GM19035 (cell line): Measurements from ENCODE around the gene IQCB1.
A peak's percentile ranks its signal among the peaks of the same experiment; 100 is the strongest.
"Not testable (repeated sequence)": the region's sequence is repeated elsewhere in the genome, so short reads cannot be mapped to it uniquely, and the experiment has no call there.

Experiments
- ATAC-seq: cut with Tn5 transposase; IDR thresholded peaks from one replicate; pipeline ENCODE4 v1.9.1; 2021; ENCODE audit not compliant: unreplicated experiment

Gene IQCB1, protein sequence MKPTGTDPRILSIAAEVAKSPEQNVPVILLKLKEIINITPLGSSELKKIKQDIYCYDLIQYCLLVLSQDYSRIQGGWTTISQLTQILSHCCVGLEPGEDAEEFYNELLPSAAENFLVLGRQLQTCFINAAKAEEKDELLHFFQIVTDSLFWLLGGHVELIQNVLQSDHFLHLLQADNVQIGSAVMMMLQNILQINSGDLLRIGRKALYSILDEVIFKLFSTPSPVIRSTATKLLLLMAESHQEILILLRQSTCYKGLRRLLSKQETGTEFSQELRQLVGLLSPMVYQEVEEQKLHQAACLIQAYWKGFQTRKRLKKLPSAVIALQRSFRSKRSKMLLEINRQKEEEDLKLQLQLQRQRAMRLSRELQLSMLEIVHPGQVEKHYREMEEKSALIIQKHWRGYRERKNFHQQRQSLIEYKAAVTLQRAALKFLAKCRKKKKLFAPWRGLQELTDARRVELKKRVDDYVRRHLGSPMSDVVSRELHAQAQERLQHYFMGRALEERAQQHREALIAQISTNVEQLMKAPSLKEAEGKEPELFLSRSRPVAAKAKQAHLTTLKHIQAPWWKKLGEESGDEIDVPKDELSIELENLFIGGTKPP

DNA sequence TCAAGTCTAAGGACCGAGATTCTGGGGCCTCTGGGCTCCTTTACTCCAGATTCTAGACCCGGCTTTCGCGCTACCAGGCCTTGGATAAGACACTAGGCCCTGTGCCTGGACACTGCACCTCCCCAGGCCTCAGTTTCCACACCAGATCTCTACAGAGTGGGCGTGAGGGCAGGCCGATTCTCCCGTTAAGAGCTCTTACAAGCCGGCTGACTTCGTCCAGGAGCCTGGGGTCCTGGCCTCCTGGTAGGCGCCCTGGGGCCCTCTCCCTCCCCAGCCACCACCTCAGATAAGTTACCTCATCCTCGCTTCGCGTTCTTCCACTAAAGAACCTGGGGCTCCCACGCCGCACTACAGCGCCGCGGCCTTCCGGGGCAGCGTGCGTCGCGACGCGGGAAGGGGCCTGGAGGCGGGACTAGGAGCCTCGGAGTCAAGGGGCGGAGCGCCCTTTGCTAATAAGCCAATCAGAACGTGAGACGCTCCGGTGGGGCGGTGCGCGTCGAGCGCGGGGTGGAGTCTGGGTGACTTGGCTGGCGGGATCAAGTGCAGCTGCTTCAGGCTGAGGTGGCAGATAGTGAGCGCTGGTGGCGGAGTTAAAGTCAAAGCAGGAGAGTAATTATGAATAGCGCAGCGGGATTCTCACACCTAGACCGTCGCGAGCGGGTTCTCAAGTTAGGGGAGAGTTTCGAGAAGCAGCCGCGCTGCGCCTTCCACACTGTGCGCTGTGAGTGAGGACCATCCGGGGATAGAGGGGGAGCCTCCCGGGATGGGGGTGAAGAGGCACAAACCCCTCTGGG, at the start of gene IQCB1, which contains the start of gene EAF2:
IQCB1 (minus strand) TSS at position 390 of the 794 bp plus-strand sequence. CDS start 6,100 bp downstream, outside the sequence.
EAF2 (plus strand) TSS at position 539 of the 794 bp plus-strand sequence; CDS start at position 616, 77 bp downstream.
- peak; percentile 97 for ATAC-seq

DNA sequence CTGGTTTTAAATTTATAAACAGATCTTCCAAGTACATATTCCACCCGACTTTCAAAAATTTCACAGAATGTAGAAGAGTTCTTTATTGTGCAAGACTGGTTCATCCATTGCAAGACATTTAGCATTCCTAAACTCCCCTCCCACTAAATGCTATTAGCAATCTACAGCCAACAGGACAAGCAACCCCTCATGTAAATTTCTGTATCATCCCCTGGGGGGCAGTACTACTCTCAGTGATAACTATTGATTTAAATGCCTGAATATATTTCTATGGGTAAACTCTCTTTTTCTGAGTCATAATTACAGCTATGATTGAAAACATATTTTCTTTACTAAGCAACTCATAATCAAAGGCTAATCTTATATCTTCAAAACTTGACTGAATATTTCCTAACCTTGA, 48.6 kb upstream of the IQCB1 start:
- no peak for ATAC-seq

DNA sequence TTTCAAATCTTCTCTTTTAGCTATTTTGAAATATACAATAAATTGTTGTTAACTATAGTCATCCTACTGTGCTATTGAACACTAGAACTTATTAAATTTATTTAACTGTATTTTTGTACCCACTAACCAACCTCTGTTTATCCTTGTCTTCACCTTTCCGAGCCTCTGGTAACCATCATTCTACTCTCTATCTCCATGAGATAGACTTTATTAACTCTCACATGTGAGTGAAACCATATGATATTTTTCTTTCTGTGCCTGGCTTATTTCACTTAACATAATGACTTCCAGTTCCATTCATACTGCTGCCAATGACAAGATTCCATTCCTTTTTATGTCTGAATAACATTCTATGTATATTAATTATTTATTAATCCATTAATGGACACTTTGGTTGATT, 43.6 kb upstream of the IQCB1 start:
- ATAC-seq, result no peak

DNA sequence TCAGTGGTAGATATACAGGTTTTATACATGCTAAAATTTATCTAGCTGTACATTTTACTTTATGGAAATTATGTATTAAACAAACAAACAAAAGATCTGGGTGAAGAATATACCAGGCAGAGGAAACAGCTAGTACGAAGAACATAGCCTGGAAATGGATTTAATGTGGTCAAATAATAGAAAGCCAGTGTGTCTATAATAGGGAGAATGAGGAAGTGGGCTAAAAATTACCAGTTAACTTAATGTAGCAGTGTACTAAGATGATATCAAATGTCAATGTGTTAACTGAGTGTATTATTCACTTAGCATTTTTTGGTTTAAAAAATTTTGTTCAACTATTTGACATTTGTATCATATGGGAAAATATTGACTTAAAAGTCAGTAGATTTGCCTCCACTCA, 36.6 kb upstream of the IQCB1 start:
- no peak for ATAC-seq

DNA sequence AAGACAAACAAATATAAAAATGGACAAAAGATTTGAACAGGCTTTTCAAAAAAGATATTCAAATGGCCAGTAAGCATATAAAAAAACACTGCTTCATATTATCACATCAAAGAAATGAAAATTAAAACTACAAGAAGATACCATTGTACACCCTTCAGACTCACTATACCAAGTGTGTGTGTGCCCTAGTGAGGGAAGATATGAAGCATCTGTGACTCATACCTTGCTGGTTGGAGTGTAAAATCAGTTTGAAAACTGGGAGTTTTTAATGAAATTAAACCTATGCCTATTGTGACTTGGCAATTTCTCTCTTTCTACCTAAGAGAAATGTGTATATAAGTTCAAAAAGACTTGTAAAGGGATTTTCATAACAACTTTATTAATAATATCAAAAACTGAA, 35.9 kb upstream of the IQCB1 start:
- ATAC-seq, result no peak

DNA sequence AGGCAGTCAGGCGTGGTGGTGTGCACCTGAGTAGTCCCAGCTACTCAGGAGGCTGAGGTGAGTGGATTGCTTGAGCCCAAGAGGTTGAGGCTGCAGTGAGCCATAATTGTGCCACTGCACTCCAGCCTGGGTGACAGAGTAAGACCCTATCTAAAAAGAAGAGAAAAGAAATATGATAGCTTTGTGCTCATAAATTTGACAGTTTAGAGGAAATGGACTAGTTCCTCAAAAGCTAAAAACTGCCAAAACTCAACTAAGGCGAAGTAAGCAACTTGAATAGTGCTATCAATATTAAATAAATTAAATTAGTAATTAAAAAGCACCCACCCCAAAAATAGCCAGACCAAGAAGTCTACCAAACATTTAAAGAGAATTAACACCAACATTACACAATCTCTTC, 34.9 kb upstream of the IQCB1 start:
- ATAC-seq, result no peak

DNA sequence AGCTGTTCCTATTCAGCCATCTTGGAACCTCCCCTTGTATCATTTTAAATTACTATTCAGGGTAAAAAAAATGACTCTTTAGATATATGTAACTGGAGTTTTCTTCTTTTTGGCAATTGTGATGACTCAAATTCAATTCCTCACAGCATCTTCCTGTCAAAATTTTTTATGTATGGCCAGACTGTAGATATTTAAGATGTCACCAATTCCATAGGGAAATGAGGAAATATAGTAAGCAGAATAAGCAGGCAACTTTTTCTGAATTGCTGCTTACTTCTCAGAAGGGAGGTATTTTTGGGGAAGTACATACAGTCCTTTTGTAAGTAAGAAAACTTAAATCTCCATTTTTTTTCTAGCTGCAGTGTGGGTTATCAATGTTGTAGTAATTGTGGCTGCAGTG, 28.9 kb upstream of the IQCB1 start:
- ATAC-seq, result no peak

DNA sequence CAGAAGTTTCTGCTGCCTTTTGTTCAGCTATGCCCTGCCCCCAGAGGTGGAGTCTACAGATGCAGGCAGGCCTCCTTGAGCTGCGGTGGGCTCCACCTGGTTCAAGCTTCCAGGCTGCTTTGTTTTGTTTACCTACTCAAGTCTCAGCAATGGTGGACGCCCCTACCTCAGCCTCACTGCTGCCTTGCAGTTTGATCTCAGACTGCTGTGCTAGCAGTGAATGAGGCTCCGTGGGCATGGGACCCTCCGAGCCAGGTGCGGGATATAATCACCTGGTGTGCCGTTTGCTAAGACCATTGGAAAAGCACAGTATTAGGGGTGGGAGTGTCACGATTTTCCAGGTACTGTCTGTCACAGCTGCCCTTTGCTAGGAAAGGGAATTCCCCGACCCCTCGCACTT, 28.4 kb upstream of the IQCB1 start:
- not testable (repeated sequence) for ATAC-seq

DNA sequence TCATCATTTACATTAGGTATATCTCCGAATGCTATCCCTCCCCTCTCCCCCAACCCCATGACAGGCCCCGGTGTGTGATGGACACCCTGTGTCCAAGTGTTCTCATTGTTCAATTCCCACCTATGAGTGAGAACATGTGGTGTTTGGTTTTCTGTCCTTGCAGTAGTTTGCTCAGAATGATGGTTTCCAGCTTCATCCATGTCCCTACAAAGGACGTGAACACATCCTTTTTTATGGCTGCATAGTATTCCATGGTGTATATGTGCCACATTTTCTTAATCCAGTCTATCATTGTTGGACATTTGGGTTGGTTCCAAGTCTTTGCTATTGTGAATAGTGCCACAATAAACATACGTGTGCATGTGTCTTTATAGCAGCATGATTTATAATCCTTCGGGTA, 22.9 kb upstream of the IQCB1 start:
- ATAC-seq, result not testable (repeated sequence)

DNA sequence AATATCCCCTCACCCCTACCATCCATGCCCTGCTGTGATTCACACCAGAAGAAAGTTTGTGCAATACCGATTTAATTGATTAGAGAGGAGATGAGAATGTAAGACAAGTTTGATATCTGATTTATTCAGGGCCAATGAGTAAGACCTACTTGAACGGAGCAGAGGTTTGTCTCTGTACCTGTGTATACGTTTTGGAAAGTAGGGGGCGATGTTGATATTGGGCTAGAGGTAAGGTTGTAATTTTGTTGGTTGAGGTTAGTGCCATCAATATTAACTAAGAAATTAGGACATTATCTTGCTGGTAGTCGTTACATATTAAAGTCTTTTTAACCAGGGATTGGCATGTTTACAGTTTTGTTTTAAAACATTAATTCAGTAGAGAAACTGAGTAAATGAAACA, 20.7 kb upstream of the IQCB1 start:
- no peak for ATAC-seq

DNA sequence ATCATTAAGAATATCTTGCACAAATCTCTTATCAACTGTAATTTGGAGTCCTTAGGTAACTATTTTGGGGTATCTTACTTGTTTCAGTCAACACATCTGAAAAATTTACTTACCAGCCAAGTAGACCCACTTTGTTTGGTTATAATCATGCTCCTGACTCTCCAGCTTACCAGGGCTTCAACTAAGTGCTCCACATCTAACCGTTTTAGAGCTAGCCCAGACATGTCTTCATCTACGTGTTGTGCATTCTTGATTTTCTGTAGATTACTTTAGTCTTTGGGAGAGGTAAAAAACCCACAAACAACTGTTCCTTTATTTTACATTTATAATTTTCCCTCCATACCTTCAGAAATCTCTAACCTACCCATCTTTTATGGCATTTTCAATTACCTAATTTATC, 17.4 kb upstream of the IQCB1 start:
- no peak for ATAC-seq

DNA sequence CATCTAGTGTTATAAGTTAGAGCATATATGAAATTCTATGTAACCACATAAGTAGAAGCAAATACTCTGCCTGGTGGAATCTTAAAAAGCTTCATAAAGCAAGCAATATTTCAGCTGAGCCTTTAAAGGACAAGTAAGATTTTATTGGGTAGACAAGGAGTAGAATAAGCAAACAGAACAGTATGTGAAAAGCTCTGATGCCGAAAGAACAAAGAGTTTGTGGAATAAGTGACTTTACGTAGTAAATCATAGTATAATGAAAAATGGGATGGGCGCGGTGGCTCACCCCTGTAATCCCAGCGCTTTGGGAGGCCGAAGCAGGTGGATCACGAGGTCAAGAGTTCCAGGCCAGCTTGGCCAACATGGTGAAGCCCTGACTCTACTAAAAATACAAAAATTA, 10.0 kb upstream of the IQCB1 start:
- ATAC-seq, result no peak

DNA sequence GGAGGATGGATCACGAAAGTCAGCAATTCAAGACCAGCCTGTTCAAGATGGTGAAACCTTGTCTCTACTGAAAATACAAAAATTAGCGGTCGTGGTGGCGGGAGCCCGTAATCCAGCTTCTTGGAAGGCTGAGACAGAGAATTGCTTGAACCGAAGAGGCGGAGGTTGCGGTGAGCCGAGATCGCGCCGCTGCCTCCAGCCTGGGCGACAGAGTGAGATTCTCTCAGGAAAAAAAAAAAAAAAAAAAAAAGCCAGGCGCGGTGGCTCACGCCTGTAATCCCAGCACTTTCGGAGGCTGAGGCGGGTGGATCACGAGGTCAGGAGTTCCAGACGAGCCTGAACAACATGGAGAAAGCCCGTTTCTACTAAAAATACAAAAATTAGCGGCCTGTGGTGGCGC, 5.1 kb upstream of the IQCB1 start:
- ATAC-seq, result no peak

DNA sequence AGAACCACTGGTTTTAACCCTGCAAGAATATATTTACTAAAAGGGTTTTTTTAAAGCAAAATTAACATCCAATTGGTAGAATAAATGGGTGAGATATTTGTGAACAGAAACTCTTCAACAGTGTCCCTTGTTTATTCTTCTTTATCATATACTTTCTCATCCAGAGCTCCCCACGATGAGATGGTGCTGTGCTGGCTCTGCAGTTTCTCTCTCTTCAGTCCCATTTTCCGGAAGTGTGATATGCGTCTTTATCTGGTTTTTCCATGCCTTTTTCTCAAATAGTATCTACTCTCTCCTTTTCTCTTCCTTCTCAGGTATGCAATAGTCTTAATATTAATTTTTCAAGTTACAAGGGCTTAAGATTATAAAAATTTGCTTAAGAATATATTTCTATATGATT, 1.6 kb upstream of the IQCB1 start:
- ATAC-seq, result no peak

DNA sequence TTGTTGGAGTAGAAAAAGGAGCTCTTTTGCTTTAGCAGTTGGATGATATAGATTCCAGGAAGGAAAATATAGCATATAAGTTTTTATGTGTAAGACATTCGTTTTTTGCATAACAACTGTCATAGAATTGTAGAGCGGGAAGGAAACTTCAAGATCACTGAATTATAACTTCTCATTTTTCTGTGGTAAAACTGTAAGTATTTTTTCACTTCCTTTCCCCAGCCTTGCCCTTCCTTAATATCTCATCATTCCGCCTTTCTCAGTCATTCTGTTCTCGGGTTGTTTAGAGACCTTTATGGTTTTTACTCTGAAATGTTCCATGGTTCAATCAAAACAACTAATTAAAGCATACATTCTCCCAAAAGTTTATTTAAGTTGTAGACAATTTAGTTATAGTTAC, 1.2 kb upstream of the IQCB1 start:
- ATAC-seq, result no peak

DNA sequence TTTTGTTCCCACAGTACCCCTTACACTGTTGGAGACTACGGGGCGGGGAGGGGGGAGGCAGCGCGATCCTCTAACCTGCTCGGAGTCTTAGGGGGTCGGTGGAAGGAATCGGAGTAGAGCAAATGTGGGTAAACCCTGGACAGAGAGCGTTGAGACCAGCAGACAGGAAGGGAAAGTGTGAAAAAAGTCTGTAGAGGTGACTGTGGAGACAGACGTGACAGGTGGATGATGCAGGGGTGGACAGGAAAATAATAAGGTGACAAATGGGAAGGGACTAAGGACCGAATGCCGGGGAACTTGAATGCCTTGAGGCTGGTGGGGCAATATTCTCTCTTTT, 573 bp upstream of the IQCB1 start:
- ATAC-seq, result peak; percentile 14

DNA sequence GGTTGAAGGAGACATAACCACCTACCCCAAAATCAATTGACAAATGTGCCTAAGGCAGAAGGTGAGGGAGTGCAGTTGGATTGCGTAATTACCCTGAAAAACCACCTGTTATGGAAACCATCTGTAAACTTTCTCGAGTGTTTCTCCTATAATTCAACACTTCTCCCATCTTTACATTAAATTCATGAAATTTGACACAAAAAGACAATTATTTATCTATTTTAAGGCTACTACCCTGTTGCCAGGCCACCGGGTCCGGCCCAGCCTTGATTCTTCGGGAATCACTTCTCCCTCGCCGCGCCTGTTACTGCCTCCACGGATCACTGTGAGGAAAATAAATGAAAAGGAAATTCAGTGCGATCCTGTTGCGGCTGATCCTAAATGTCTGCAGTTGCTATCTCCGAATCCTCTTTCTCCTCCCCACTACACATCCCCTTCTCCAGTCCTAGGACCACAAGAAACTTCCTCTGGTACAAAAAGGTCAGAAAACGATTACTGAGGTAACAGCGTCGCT, 646 bp downstream of the IQCB1 start:
- ATAC-seq, result no peak

DNA sequence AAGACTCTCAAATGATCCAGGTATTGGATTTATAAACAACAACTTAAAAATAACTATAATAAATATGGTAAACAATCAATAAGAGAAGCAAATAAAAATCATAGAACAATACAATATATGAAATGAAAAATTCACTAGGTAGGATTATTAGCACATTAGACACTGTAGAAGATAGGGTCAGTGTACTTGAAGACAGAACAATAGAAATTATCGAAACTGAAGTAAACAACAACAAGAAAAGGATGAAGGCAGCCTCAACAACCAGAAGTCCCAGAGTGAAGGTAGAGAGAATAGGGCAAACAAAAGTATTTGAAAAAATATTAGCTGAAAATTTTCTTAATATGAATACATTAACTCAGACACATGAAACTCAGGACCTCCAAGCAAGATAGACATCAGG, 11.9 kb downstream of the IQCB1 start:
- ATAC-seq, result no peak

DNA sequence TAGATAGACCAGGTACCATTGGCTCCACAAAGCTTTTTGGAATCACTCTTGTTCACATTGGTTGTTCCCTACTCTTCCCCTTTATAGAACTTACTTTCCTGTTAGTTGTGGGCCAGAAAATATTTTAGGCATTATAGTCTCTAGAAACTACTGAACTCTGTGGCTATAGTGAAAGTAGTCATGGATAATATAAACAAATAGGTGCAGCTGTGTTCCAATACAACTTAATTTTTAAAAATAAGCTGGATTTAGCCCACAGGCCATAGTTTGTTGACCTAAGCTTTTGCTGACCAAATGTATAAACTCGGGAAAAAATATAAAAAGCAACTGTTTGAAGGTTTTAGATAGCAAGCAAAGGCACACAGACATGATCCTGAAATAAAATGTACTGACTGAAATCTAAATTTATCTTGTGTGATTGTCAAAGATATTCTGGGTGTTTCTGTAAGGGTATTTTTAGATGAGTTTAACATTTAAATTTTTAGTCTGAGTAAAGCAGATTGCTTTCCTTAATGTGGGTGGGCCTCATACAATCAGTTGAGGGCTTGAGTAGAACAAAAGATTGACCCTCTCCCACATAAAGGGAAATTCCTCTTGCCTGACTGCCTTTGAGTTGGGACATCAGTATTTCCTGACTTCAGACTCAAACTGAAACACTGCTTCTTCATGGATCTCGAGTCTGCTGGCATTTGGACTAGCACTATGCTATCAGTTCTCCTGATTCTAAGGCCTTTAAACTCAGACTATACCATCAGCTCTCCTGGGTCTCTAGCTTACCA, 13.2 kb downstream of the IQCB1 start:
- ATAC-seq, result no peak

DNA sequence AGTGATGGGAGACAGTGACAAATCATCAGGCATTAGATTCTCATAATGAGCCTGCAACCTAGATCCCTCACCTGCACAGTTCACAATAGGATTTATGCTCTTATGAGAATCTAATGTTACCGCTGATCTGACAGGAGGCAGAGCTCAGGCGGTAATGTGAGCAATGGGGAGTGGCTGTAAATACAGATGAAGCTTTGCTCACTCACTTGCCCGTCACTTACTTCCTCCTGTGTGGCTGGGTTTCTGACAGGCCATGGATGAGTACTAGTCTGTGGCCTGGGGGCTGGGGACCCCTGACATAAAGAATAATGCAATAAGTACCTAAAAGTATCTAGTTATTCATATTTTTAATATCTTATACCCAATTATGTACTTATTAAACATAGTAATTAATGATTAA, 15.6 kb downstream of the IQCB1 start:
- no peak for ATAC-seq

DNA sequence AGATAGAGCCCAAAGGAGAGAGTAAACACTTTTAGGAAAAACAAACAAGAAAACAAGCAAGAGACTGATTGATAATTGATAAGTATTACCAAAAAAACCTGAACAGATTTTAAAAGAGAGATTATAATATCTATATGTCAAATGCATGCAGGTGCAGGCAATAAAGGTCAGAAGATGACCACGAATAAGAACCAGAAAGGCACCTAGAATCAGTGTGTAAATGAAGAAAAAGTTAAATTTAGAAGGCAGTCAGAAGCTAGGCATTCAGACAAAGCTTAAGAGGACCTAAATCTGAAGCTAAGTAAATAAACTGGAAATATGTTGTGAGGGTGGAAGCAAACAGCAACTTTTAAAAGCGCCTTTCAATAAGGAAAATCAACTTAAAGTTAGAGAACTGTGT, 16.3 kb downstream of the IQCB1 start:
- no peak for ATAC-seq
